Effector memory CD4-positive, alpha-beta T cell (primary cell): ENCODE data around the gene TBC1D8.

Experiments
- DNase-seq, 3 donors: peaks; one replicate each; pipeline ENCODE4 v3.0.0-alpha.2; 2020
- H3K27ac ChIP-seq: 2 replicates; pipeline ENCODE4 v1.7.0; 2013; ENCODE audit warnings: mild to moderate bottlenecking, low read length, moderate library complexity; ENCODE audit not compliant: insufficient read depth, poor library complexity, severe bottlenecking
- H3K27me3 ChIP-seq: replicated peaks from 2 replicates; pipeline ENCODE4 v1.7.0; 2013; ENCODE audit warnings: mild to moderate bottlenecking, low read length; ENCODE audit not compliant: insufficient read depth, control insufficient read depth, poor library complexity, severe bottlenecking
- H3K36me3 ChIP-seq: 2 replicates; pipeline ENCODE4 v1.7.0; 2013; ENCODE audit warnings: mild to moderate bottlenecking, low read length, moderate library complexity; ENCODE audit not compliant: control insufficient read depth, insufficient read depth
- H3K4me1 ChIP-seq: 2 replicates; pipeline ENCODE4 v1.7.0; 2013; ENCODE audit warnings: low read length, mild to moderate bottlenecking; ENCODE audit not compliant: control insufficient read depth, insufficient read depth, poor library complexity, severe bottlenecking
- H3K4me3 ChIP-seq: 2 replicates; pipeline ENCODE4 v1.7.0; 2013; ENCODE audit warnings: low read length, low read depth, mild to moderate bottlenecking; ENCODE audit not compliant: insufficient read depth, poor library complexity, severe bottlenecking
- H3K9me3 ChIP-seq: 2 replicates; pipeline ENCODE4 v1.7.0; 2013; ENCODE audit warnings: mild to moderate bottlenecking, low read length, moderate library complexity; ENCODE audit not compliant: control insufficient read depth

Gene TBC1D8

DNA sequence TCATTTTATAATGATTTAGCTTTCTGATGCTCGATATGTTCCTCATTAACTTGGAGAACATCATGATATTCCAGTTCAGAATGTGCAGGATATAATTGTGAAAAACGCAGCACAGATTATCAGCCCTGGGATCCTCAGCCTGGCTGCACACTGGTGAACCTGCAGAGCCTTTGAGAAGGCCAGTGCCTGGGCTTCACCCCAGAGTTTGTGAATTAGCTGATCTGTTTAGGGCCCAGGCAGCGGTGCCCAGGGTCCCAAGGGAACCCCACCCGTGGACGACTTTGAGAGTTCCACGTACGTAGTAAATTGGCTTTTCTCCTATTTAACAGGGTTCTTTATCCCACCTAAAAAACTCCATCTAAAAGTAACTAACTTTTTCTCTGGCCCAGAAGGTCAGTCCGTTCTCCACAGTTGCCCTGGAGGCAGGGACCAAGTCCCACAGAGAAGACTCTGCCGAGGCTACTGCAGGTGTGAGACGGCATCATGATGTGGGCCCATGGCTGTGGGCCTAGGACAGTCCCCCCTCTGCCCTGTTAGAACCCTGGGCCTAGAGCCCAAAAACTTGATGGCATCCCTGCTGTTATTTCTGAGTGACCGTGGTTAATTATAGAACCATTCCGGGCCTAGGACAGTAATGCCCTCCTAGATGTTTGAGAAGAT is 188.7 kb downstream of the TBC1D8 start:
- Histone ChIP-seq H3K4me1 (no peaks in the 10 kb centered on the region), H3K4me3 (no peak overlapping the region), H3K9me3 (no peaks in the 10 kb centered on the region), H3K27ac (no peak overlapping the region), H3K36me3 (no peaks in the 10 kb centered on the region), H3K27me3 (no peaks in the 10 kb centered on the region)
- no peak for DNase-seq

GRCh38 chr2:100960688-100961087 is 190.5 kb downstream of the TBC1D8 start:
- no peak for DNase-seq
- H3K27ac ChIP-seq: no peak overlapping the region
- H3K27me3 ChIP-seq: no peaks in the 10 kb centered on the region
- H3K36me3 ChIP-seq: no peaks in the 10 kb centered on the region
- no peak overlapping the region for H3K4me3 ChIP-seq
- H3K4me1 ChIP-seq: no peaks in the 10 kb centered on the region
- no peaks in the 10 kb centered on the region for H3K9me3 ChIP-seq

GRCh38 chr2:100959225-100959880 is 191.8 kb downstream of the TBC1D8 start:
- Histone ChIP-seq H3K4me3 (no peak overlapping the region), H3K27me3 (no peaks in the 10 kb centered on the region), H3K4me1 (no peaks in the 10 kb centered on the region), H3K9me3 (no peaks in the 10 kb centered on the region), H3K27ac (no peak overlapping the region), H3K36me3 (no peaks in the 10 kb centered on the region)
- no peak for DNase-seq

DNA sequence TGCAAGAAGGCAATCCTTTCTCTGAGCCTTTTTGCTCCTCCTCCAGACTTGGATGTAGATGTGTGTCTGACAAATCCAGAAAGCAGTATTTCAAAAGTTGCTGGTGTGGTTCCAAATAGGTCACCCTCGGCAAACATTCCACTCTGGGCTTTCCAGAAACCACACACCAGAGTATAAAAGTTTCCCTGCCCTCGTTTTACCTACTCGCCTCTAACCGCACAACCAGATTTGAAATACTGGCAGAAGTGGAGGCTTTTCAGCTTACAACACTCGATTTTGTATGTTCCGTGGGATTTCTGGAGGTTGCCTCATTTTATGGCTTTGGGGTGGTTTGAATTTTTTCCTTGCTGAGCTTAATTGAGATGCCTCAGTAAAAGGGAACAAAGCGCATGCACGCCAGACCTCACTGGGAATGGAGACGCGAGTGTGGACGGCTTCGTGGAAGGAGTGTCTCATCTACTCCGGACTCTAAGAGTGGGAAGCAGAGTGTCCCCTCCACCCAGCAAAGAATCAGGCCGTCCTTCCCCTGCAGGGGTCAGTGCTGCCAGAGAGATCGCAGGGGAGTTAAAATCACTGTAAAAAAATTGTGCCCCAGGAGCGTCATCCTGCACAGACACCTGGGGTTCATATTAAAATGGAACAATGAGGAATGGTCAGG is 193.1 kb downstream of the TBC1D8 start:
- no peak for DNase-seq
- Histone ChIP-seq H3K27me3 (no peaks in the 10 kb centered on the region), H3K4me3 (no peak overlapping the region), H3K9me3 (no peaks in the 10 kb centered on the region), H3K4me1 (no peaks in the 10 kb centered on the region), H3K27ac (no peak overlapping the region), H3K36me3 (no peaks in the 10 kb centered on the region)
